GM12891 (cell line): ENCODE results near the gene LONP1.
"Not testable (repeated sequence)": the region's sequence is repeated elsewhere in the genome, so short reads cannot be mapped to it uniquely, and the experiment has no call there.

Source experiments
- DNase-seq: peaks from one replicate; pipeline ENCODE4 v3.0.0; 2011; ENCODE audit warnings: low spot score; ENCODE audit not compliant: insufficient read length
- FAIRE-seq: peaks from 2 replicates; lab custom pipeline; 2011; peaks lifted over from hg19 to GRCh38; lab: Jason Lieb, UNC
- PAX5 ChIP-seq: IDR thresholded peaks from 2 replicates; pipeline ENCODE4 v1.6.1; 2011; ENCODE audit warnings: low read length, moderate library complexity, mild to moderate bottlenecking; ENCODE audit not compliant: insufficient read depth, severe bottlenecking
- POLR2A ChIP-seq: IDR thresholded peaks from 2 replicates; pipeline ENCODE4 v1.6.1; 2011; ENCODE audit warnings: low read depth, low read length, control low read depth
- POLR2AphosphoS5 ChIP-seq: IDR thresholded peaks from 2 replicates; pipeline ENCODE4 v1.6.1; 2011; ENCODE audit warnings: low read depth, low read length, control low read depth
- POU2F2 ChIP-seq: IDR thresholded peaks from 2 replicates; pipeline ENCODE4 v1.6.1; 2011; ENCODE audit warnings: low read depth, mild to moderate bottlenecking, control low read depth, low read length, moderate library complexity
- SPI1 ChIP-seq: IDR thresholded peaks from 2 replicates; pipeline ENCODE4 v1.6.1; 2011; ENCODE audit warnings: low read depth, low read length, control low read depth
- TAF1 ChIP-seq: IDR thresholded peaks from 2 replicates; pipeline ENCODE4 v1.6.1; 2011; ENCODE audit warnings: low read depth, low read length, control low read depth

Gene LONP1

GRCh38 chr19:5714816-5715215, 5.1 kb downstream of the LONP1 start:
- TF ChIP-seq TAF1 (no peak), POLR2AphosphoS5 (no peak), POU2F2 (no peak)
- DNase-seq (no peak), FAIRE-seq (no peak)

DNA sequence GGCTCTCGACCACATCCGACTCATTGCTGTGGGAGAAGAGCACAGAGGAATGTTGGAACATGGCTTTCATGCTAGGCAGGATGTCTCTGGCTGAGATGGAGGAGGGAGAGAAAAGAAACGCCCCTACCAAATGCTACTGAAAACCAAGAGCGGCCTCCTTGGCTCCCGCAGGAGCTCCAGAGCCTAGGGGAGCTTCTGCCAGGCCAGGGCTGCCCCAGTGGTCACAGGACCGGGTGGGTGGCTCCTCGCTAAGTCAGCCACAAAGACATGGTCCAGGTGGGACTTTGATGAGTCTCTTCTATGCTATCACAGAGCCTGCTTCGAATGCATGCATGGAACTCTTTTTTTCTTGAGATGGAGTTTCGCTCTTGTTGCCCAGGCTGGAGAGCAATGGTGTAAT, 6.7 kb downstream of the LONP1 start:
- no peak for FAIRE-seq
- no peak for DNase-seq
- TF ChIP-seq PAX5, result no peak
- no peak for TF ChIP-seq POLR2AphosphoS5
- no peak for TF ChIP-seq POLR2A
- no peak for TF ChIP-seq TAF1
- no peak for TF ChIP-seq SPI1
- TF ChIP-seq POU2F2, result no peak

DNA sequence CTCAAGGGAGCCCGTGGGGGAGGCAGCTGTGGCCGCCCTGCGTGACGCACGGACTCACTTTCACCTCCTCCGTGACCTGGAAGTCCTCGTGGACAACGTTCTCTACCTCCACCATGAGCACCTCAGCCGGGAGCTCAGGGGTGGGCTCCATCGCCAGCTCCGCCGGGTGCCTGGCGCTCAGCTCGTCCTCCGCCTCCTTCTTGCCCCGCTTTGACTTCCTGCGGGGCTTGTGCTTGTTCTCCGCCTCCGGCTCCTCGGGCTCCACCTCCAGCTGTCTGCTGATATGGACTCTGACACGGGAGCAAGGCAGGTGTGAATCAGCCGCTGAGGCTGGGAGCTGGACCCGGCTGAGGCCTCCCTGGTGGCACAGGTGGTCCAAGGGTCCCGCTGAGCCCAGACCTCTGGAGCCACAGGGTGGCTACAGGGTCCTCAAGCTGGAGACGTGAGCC, 8.2 kb downstream of the LONP1 start:
- no peak for FAIRE-seq
- no peak for DNase-seq
- no peak; the same call in 1 of the 2 replicates for TF ChIP-seq POLR2AphosphoS5
- TF ChIP-seq TAF1, result no peak
- no peak for TF ChIP-seq POU2F2
- no peak for TF ChIP-seq POLR2A
- TF ChIP-seq SPI1, result no peak
- TF ChIP-seq PAX5, result no peak

DNA sequence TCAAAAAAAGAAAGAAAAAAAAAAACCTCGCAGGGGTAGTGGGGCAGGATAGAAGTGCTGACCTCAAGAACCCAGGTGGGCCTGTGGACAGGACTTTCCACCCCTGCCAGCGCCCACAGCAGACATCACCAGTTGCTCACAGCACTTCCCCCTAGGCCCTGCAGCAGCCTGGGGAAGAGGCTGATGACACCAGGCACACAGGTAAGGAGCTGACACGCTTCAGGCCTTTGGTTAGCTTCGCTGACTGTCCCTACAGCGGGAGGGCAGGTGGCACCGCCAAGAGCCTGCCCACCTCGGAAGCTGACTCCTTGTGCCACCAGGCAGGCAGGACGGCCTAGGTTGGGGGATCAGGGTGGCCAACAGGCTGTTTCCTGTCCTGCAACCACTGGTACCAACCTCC, 8.9 kb downstream of the LONP1 start:
- FAIRE-seq, result no peak
- no peak for DNase-seq
- TF ChIP-seq POU2F2 (no peak), POLR2A (no peak; the same call in 1 of the 2 replicates)

GRCh38 chr19:5707576-5708575, 12.1 kb downstream of the LONP1 start:
- TF ChIP-seq POLR2AphosphoS5 (no peak), SPI1 (no peak), POU2F2 (no peak), POLR2A (no peak; the same call in none of the 2 replicates), PAX5 (no peak)
- DNase-seq (peak; percentile 30), FAIRE-seq (no peak)

- DNase-seq, result peak; percentile 22
- no peak for TF ChIP-seq POLR2AphosphoS5
- TF ChIP-seq PAX5, result no peak
- TF ChIP-seq POU2F2, result no peak
- no peak for TF ChIP-seq TAF1
- TF ChIP-seq POLR2A, result no peak
- FAIRE-seq, result no peak
Observed at GRCh38 chr19:5706876-5707573, 12.9 kb downstream of the LONP1 start.

DNA sequence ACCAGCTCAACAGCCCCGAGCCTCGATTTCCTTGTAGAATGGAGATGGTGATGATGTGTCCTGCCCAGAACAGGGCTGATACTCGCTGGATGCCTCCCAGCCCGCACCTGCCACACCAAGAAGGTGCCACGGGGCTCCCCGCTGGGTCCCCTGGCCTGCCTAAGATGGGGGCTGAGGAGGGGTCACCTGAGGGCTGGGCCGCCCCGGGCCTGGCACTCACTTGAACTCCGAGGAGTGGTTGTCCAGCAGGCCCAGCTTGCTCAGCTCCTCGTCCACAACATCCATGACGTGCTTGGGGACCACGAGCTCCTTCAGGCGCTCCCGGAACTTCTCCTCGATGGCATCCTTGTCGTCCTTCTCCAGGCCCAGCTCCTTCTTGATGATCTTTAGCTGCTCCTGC, 14.4 kb downstream of the LONP1 start:
- TF ChIP-seq PAX5, result no peak
- TF ChIP-seq POLR2AphosphoS5, result no peak; the same call in 1 of the 2 replicates
- TF ChIP-seq TAF1, result no peak
- TF ChIP-seq SPI1, result no peak
- no peak for TF ChIP-seq POU2F2
- TF ChIP-seq POLR2A, result no peak
- FAIRE-seq (no peak), DNase-seq (no peak)

DNA sequence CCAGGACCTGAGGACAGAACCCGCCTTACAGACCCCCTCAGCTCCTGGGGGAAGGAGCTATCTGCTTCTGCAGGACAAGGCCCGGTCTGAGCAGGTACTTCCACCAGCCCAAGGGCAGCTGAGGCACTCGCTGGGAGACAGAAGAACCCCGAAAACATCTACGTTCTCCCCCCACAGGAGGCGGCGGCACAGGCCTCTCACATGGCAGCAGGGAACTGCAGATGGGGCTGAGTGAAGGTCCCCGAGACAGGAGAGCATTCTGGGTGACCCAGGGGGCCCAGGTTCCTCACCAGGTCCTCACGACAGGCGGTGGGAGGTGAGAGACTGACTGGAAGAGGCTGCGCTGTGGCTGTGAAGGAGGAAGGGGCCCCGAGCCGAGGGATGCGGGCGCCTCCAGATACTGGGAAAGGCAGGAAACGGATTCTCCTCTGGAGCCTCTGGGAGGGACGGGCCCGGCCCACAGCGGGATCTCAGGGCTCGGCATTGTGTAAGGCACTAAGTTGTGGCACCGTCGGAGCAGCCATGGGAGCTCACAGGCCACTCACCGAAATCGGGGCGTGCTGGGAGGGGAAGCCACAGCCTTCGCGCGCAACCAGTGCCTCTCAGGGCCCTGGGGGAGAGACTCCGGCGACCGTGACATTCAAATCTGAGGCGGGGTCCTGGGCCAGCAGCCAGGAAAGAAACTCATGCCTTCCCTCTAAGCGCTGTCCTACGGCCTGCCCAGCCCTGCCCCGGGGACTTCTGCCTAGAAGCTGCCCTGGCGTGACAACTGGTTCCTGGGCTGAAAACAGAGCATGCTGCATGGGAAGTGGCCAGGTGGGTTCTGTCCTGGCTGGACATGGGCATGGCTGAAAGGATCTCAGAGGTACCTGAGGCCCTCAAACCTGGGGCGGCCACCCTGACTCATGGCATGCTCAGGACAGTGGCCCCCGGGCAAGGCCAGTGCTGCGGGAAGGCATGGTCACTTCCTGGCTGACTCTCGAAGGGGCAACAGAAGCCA, 15.8 kb downstream of the LONP1 start:
- peak; percentile 17 for DNase-seq
- FAIRE-seq, result no peak
- 0 out of 2 replicates have a peak, but pooled peaks have one; percentile 26 for TF ChIP-seq POLR2AphosphoS5
- TF ChIP-seq PAX5, result no peak
- 0 out of 2 replicates have a peak, but pooled peaks have one; percentile 0 for TF ChIP-seq POLR2A

GRCh38 chr19:5702053-5702410, 17.9 kb downstream of the LONP1 start:
- FAIRE-seq, DNase-seq: not testable (repeated sequence)
